BE2C (cell line): ENCODE measurements around the gene KRTAP12-4.
"Not testable (repeated sequence)": the region's sequence is repeated elsewhere in the genome, so short reads cannot be mapped to it uniquely, and the experiment has no call there.

Experiments
- DNase-seq: peaks from one replicate; pipeline ENCODE4 v3.0.0-alpha.2; 2020
- H3K27me3 ChIP-seq: fragments of 250-450 bp; sonication (Bioruptor Pico); 2 replicates; pipeline ENCODE4 v1.5.1; 2020; ENCODE audit warnings: mild to moderate bottlenecking
- H3K36me3 ChIP-seq: fragments of 250-450 bp; sonication (Bioruptor Pico); 2 replicates; pipeline ENCODE4 v1.5.1; 2020; ENCODE audit warnings: mild to moderate bottlenecking
- H3K4me1 ChIP-seq: fragments of 250-450 bp; sonication (Bioruptor Pico); 2 replicates; pipeline ENCODE4 v1.5.1; 2020
- H3K4me3 ChIP-seq: 2 replicates; pipeline ENCODE4 v1.5.1; 2011; ENCODE audit warnings: low read depth, low read length
- H3K9me3 ChIP-seq: fragments of 250-450 bp; sonication (Bioruptor Pico); 2 replicates; pipeline ENCODE4 v1.5.1; 2020
- TF ChIP-seq, protein P1 (sequence below): IDR thresholded peaks from 2 replicates; pipeline ENCODE4 v1.5.1; 2012; ENCODE audit warnings: mild to moderate bottlenecking, low read depth, low read length

Gene KRTAP12-4

DNA sequence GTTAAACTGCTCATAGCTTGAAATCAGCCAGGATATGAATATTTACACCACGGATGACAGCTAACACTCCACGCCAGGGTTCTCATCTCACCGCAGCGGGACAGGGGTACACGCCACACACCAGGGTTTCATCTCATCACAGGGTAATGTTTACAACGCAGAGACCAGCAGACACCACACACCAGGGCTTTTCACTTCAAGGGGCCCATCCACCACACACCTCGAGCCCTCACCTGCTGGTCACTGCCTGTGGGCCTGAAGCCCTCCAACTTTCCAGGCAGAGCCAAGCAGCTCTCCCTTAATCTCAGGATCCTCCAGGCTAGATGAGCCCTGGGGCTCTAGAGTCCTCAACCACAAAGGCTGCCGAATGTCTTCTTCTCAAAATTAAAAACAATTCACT lies 41.2 kb upstream of the KRTAP12-4 start:
- H3K4me1 ChIP-seq = no peaks in the 10 kb centered on the region
- TF ChIP-seq, protein P1, sequence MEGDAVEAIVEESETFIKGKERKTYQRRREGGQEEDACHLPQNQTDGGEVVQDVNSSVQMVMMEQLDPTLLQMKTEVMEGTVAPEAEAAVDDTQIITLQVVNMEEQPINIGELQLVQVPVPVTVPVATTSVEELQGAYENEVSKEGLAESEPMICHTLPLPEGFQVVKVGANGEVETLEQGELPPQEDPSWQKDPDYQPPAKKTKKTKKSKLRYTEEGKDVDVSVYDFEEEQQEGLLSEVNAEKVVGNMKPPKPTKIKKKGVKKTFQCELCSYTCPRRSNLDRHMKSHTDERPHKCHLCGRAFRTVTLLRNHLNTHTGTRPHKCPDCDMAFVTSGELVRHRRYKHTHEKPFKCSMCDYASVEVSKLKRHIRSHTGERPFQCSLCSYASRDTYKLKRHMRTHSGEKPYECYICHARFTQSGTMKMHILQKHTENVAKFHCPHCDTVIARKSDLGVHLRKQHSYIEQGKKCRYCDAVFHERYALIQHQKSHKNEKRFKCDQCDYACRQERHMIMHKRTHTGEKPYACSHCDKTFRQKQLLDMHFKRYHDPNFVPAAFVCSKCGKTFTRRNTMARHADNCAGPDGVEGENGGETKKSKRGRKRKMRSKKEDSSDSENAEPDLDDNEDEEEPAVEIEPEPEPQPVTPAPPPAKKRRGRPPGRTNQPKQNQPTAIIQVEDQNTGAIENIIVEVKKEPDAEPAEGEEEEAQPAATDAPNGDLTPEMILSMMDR = no peak
- H3K27me3 ChIP-seq = peaks cover 77% of the 10 kb centered on the region
- no peaks in the 10 kb centered on the region for H3K36me3 ChIP-seq
- H3K4me3 ChIP-seq = no peak overlapping the region
- no peak for DNase-seq
- H3K9me3 ChIP-seq = no peaks in the 10 kb centered on the region

DNA sequence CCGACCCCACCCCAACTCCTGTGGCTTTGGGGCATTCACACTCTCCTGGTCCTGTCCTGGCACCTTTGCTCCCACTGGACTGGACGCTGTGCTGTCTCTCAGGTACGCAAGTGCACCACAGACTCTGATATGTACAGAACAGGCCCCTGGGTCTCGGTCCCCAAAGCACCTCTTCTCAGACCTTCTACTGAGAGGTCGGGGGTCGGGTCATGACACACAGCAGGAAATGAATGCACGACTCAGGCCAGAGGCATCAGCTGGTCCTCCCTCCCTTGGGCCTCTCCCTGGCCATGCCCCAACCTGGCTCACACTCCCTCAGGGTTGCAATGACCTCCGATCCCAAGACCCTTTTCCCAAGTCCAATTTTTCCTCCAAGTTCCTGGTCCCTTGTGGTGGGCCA lies 40.7 kb upstream of the KRTAP12-4 start:
- peaks cover 77% of the 10 kb centered on the region for H3K27me3 ChIP-seq
- no peaks in the 10 kb centered on the region for H3K36me3 ChIP-seq
- no peak overlapping the region for H3K4me3 ChIP-seq
- no peaks in the 10 kb centered on the region for H3K4me1 ChIP-seq
- DNase-seq = no peak
- H3K9me3 ChIP-seq = no peaks in the 10 kb centered on the region
- TF ChIP-seq, protein P1 = no peak

DNA sequence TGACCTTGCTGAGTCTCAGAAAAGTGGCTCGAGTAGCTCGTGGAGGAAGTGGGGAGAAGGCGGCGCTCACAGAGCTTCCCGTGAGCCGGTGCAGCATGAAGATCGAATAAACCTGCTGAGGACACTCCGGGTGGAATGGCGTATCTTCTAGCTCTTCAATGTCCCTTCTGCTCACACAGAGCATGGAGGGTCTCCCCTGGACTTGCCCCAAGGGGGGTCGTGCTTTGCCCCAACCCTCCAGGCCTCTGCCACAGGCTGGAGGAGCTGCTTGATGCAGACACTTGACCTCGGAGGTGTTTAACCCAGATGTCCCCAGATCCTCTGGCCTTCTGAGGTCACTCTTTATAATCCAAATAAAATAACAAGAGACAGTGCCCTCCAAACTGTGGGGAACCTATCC lies 40.3 kb upstream of the KRTAP12-4 start:
- TF ChIP-seq, protein P1 = no peak
- Histone ChIP-seq H3K4me3 (no peak overlapping the region), H3K4me1 (no peaks in the 10 kb centered on the region), H3K27me3 (peaks cover 77% of the 10 kb centered on the region), H3K9me3 (no peaks in the 10 kb centered on the region), H3K36me3 (no peaks in the 10 kb centered on the region)
- no peak for DNase-seq

DNA sequence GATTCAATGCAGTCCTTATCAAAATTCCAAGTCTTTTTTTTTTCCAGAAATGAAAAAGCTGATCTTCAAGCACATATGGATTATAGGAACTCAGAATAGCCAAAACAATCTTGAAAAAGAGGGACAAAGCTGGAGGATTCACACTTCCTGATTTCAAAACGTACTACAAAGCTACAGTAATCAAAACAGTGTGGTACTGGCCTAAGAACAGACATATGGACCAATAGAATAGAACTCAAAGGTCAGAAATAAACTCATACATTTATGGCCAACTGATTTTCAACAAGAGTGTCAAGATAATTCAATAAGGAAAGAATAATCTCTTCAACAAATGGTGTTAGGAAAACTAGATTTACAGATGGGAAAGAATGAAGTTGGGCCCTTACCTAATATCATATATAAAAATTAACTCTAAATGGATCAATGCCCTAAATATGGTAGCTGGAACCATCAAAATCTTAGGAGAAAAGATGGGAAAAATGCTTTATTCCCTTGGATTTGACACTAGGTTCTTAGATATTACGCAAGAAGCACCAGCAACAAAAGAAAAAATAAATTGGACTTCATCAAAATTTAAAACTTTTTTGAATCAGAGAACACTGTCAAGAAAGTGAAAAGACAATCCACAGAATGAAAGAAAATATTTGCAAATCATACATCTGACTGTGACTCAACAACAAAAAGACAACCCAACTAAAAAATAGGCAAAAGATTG lies 38.5 kb upstream of the KRTAP12-4 start:
- Histone ChIP-seq H3K36me3 (no peaks in the 10 kb centered on the region), H3K27me3 (peaks cover 68% of the 10 kb centered on the region), H3K4me3 (no peak overlapping the region), H3K9me3 (no peaks in the 10 kb centered on the region), H3K4me1 (no peaks in the 10 kb centered on the region)
- TF ChIP-seq, protein P1 = no peak
- DNase-seq = no peak

DNA sequence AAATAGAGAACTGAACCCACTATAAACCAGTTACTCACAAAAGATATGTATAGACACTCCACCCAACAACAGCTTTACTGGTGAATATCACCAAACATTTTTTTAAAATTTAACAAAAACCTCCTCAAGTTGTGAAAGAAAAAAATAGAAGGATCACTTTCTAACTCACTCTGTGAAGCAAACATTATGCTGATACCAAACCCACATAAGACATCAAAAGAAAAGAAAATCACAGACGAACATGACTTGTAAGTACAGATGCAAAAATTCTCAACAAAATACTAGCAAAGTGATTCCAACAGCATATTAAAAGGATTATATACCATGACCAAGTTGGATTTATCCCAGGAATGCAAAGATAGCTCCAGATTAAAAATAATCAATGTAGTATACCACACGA lies 37.2 kb upstream of the KRTAP12-4 start:
- H3K27me3 ChIP-seq = peaks cover 67% of the 10 kb centered on the region

DNA sequence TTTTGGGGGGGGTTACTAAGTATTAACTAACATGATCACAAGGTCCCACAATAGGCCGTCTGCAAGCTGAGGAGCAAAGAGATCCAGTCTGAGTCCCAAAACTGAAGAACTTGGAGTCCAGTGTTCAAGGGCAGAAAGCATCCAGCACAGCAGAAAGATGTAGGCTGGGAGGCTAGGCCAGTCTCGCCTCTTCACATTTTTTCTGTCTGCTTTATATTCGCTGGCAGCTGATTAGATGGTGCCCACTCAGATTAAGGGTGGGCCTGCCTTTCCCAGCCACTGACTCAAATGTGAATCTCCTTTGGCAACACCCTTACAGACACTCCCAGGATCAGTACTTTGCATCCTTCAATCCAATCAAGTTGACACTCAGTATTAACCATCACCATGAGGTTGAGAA lies 35.3 kb upstream of the KRTAP12-4 start:
- not testable (repeated sequence) for H3K4me1 ChIP-seq

More for the DNA sequence above, 37.2 kb upstream of the KRTAP12-4 start:
- DNase-seq = no peak
- Histone ChIP-seq H3K4me1 (no peaks in the 10 kb centered on the region), H3K36me3 (no peaks in the 10 kb centered on the region), H3K9me3 (no peaks in the 10 kb centered on the region), H3K4me3 (no peak overlapping the region)
- TF ChIP-seq, protein P1 = no peak

More for the DNA sequence above, 35.3 kb upstream of the KRTAP12-4 start:
- not testable (repeated sequence) for DNase-seq, H3K36me3 ChIP-seq, H3K9me3 ChIP-seq, H3K4me3 ChIP-seq
- H3K27me3 ChIP-seq = peaks cover 53% of the 10 kb centered on the region
